GM19463 (cell line): ENCODE measurements around the gene PEX16.
"Not testable (repeated sequence)": the region's sequence is repeated elsewhere in the genome, so short reads cannot be mapped to it uniquely, and the experiment has no call there.

ENCODE experiments used
- ATAC-seq: cut with Tn5 transposase; IDR thresholded peaks from one replicate; pipeline ENCODE4 v1.9.1; 2021; ENCODE audit warnings: mild to moderate bottlenecking, moderate library complexity; ENCODE audit not compliant: unreplicated experiment

Gene PEX16

DNA sequence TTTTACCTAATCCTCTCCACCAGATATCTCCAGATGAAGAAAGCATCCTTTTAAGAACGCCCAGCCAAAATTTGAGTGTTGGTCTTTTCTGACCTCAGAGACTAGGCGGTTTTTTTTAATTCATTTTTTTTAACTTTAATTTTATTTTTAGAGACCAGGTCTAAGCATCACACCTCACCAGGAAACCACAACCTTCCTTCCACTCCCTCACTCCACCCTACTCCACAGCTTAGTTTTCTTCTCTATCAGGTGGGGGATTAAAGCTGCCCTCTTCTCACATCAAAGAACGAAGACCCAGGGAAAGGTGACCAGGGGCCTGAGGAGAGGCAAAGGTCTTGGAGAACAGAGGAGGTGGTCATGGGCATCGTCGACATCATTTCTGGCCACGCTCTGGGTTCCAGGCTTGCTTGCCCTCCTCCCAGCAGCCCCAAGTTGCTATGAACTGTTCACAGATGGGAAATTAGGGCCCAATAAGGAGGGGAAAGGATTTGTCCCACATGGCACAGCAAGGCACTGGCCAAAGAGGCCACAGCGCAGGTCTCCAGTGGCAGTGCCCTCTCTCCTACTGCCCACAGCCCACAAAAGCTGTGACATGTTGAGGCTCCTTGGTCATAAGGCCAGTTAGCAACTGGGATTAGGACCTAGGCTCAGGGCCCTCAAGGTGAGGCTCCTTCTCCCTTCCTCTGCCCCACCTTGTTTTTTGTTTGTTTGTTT lies 1.4 kb upstream of the PEX16 start:
- ATAC-seq = no peak

DNA sequence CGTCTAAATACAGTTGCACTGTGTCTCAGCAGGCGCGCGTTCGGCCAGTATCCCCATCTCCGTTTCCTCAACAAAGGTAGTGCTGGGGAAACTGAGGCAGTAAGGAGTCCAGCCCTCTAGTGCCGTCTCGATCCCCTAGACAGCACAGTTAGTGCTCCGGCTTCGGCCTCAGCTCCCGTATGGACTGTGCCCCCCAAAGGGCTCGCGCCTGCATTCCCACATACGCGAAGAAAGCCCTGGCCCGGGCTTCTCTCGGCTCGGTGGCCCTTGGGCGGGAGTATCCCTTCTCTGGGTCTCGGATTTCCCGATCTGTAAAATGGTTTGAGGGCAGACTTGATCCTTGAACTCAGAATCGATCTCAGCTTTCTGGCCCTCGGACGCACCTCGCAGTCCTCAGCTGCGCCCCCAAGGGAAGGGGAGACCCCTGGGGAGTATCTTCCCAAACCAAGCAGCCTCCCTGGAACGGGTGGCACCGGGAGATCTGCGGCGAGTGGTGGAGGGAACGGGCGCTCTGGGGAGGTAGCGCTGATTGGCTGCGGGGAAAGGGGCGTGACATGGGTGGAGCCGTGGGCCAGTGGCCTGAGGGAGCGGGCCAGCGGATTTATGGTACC lies 759 bp upstream of the PEX16 start:
- no peak for ATAC-seq

DNA sequence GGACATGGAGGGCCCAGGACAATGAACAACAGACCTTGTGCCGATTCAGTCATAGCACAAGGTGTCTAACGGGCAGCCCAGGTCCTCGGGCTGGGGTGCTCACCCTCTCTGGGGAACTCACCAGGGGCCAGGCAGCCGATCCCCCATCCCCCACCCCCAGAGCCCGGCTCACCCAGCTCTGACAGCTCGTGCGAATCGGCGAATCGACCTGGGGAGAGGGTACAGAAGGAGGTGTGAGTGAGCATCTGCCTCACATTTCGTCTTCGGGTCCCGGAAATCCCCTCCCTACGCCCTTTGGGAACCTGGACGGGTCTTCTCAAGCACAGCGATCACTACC lies 423 bp downstream of the PEX16 start:
- no peak for ATAC-seq

DNA sequence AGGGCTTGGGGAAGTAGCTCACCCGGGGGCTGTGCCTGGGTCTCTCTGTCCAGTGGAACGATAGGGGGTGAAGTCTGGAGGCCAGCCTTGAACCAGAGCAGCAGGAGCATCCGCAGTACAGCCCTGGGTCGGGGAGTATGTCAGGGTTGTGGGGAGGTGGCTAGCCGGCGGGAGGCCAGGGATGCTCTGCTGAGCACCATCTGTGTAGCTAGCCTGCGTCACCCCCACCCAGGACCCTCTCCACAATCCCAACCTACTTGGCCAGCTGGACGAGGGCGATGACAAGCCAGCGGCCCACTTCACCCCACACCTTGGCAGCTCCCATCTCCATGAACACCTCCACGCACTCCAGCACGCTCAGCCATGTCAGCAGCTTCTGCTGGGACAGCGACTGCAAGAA lies 2.2 kb downstream of the PEX16 start:
- ATAC-seq = no peak

DNA sequence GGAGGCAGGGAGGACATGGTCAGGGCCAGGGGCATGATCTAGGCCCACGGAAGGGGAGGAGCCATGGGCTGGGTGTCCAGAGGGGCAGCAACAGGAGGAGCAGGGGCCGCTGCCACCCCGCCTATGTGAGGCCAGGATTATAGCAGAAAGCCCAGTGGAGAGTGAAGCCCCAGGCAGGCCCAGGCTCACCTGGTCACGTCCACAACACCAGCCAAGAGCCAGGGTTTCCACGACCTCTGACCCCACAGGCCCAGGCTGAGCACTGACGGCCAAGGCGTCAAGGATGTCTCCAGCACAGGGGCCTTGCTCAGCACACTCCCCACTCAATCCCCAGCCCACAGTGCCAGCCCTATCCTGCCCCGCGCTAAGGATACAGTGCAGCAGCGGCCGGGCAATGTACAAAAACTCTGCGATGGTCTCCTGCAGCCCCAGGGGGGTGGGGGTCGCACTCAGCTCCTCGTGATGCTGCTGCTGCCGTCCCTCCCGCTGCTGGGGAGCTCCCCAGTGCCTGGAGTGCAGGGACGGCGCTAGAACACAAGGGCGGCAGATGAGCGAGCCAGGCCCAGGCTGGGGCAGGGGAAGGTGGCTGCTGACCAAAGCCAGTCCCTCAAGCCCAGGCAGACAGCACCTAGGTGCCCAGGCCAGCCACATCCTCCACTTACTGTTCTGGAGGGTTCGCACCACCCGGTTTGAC lies 3.6 kb downstream of the PEX16 start:
- no peak for ATAC-seq

DNA sequence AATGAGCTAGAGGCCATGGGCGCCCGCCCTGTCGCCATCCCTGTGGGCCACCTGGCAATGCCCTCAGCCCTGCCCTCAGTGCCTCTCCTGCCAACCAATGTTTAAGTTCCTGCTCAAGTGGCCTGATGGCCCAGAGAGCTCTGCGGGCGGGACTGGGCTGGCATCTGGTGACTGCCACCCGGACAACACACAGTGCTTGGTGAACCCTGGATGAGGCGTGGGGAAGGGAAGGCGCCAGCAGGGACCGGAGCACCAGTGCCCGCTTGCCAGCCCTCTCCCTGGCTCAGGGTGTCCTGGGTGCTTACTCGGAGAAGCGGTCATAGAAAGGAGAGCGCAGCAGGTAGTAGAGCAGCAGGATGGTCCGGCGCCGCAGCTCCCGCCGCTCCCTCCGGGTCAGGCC lies 4.2 kb downstream of the PEX16 start:
- ATAC-seq = no peak

DNA sequence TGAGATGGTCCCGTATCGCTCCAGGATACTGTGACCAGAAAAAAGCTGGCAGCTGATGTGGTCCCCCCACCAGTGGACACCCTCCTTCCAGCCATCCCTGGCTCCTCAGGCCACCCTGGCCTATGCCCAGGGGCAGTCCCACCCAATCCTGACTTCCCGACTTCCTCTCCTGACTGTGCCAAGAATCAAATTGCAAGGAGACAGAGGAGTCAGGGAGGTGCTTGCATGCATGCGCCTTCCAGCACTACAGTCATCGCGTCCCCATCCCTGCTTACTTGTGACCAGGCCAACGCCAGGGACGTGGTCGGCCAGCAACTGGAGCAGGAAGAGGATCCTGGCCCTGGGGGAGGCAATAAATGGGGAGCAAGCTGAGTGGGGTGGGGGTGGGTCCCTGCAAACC lies 7.1 kb downstream of the PEX16 start:
- no peak for ATAC-seq

DNA sequence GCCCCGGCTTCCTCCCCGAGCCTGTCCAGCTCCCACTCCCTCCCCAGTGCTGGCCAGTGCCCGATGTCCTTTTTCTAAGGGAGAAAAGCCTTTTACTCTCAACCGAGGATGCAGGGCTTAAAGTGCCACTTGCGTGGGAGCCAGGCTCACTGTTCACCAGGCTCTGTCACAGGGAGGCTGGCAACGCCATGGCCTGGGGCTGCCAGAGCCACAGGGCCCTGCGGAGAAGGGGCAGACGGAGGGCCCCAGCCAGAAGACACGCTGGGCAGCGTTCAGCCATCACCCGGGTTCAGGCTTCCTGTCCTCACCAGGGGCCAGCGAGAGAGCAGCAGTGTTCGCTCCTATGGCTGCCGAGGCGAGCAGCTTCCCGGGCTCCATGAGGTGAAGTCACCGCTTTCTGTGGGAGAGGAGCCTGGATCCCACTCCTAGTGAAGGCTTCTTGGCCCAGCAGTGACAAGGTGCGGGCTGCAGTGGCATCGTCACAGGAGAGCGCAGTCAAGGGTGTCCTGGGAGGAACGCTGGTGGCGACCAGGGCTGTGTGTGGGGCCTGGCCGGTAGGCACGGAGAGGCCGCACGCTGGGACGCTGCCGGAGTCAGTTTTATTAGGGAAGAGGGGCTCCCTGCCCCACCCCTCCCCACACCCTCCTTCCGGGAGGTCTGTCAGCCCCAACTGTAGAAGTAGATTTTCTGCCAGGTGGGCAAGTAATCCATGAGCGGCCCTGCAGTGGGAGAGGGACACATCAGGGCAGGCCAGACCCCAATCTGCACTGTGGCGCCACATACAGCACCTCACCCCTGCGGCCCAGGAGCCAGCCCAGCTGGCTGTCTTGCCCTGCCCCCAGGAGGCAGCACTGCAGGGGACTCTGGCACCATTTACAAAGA lies 7.8 kb downstream of the PEX16 start:
- no peak for ATAC-seq

DNA sequence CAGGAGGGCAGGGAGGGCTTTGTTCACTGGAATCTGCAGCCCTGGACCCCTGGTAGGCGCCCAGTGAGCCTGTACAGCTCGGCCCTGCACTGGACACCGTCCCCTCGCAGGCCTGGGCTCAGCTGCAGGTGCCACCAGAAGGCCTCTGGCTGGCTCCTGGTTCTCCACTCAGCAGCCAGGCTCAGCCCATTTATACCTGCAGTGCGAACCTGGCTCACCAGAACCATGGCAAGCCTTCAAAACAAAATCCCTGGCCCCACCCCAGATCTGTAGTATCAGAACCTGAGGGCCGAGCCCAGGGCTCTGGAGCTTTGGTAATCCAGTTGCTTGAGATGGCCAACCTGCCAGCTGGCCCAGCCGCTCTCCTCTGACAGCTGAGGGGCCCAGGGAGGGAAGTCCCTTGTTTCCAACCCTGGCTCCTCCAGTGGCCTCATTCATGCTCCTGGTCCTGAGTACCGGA lies 9.7 kb downstream of the PEX16 start:
- ATAC-seq = no peak

DNA sequence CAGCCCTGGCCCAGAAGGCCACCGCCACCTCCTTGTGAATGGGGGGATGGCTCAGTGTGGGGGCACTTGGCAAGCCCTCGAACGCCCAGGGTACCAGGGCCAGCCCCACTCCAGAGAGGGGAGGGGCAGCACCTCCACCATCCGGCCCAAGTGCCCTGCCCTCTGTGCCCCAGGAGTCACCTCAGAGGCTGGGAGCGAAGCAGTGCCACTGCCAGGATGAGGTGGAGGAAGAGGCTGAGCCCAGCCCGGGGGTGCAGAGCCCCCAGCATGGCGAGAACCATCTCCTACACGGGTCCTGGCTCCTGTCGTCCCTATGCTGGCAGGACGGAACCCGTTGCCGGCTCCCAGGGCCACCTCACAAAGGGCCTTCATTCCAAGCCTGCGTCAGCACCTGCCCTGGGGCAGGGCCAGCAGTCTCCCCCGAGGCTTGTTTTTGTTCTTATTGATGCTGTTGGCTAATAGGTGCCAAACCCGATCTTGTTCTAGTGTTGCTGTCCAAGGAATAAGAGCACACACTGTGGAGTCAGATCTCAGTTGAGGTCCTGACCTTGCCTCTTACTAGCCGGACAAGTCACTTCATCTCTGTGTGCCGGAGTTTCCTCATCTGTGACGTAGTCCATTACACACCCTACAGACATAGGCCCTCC lies 10.6 kb downstream of the PEX16 start, which contains the start of gene FREY1:
FREY1 (minus strand) TSS at position 307 of the 647 bp plus-strand sequence; CDS start at position 281, 26 bp downstream.
- no peak for ATAC-seq

DNA sequence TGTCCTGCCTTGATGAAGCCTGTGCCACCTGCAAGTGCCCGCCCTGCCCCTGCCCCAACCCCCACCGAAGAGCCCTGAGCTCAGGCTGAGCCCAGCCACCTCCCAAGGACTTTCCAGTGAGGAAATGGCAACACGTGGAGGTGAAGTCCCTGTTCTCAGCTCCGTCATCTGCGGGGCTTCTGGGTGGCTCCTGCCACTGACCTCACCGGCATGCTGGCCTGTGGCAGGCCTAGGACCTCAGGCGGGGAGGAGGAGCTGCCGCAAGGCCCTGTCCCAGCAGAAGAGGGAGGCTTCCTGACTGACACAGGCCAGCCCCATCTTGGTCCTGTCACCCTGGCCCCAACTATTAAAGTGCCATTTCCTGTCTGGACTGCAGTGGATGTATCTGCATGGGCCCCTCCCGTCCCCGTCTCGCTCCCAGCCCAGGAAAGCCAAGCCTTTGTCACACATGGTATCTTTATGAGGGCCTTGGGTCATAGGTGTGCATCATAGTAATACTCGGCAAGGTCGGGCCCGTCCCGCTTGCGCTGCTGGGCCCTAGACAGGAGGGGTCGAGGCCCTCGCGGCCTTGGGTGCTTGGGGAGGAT lies 11.5 kb downstream of the PEX16 start:
- ATAC-seq = no peak

DNA sequence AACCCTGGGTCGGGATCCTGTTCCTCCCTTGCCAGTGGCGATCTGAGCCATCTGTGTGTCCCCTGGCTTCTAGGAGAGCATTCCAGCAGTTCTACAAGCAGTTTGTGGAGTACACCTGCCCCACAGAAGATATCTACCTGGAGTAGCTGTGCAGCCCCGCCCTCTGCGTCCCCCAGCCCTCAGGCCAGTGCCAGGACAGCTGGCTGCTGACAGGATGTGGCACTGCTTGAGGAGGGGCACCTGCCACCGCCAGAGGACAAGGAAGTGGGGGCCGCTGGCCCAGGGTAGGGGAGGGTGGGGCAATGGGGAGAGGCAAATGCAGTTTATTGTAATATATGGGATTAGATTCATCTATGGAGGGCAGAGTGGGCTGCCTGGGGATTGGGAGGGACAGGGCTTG lies 12.1 kb downstream of the PEX16 start:
- ATAC-seq = not testable (repeated sequence)

DNA sequence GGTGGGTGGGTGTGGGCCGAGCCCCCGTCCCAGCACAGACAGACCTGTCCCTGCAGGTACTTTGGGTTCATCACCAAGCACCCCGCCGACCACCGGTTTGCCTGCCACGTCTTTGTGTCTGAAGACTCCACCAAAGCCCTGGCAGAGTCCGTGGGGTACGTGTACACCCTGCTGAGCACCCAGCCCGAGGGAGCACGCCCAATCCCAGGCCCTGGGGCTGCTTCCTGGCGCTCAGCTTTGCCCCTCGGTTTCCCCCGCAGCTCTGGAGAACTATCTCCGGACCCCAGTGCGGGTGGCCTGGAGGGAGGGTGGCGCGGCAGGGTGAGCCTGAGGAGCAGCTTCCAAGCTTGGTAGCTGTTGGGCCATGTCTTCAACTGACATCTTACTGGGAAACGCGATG lies 12.6 kb downstream of the PEX16 start:
- ATAC-seq = no peak

DNA sequence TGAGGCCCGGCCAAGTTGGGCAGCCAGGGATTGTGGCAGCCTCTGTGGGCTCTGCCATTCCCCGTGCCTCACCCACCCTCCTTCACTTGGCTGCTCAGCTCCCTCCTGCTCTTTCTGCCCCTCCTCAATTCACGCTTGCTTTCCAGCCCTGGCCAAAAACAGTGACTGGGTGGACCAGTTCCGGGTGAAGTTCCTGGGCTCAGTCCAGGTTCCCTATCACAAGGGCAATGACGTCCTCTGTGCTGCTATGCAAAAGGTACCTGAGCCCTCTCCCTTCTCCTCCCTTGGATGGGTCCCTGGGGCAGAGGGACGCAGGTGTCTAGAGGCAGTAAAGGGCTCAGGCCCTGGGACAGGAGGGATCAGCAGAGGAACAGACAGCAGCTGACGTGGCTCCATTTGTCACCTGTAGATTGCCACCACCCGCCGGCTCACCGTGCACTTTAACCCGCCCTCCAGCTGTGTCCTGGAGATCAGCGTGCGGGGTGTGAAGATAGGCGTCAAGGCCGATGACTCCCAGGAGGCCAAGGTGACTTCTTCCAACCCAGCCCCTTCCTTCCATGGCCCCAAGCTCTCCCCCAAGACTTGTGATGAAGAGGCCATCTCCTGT lies 13.3 kb downstream of the PEX16 start:
- no peak for ATAC-seq

DNA sequence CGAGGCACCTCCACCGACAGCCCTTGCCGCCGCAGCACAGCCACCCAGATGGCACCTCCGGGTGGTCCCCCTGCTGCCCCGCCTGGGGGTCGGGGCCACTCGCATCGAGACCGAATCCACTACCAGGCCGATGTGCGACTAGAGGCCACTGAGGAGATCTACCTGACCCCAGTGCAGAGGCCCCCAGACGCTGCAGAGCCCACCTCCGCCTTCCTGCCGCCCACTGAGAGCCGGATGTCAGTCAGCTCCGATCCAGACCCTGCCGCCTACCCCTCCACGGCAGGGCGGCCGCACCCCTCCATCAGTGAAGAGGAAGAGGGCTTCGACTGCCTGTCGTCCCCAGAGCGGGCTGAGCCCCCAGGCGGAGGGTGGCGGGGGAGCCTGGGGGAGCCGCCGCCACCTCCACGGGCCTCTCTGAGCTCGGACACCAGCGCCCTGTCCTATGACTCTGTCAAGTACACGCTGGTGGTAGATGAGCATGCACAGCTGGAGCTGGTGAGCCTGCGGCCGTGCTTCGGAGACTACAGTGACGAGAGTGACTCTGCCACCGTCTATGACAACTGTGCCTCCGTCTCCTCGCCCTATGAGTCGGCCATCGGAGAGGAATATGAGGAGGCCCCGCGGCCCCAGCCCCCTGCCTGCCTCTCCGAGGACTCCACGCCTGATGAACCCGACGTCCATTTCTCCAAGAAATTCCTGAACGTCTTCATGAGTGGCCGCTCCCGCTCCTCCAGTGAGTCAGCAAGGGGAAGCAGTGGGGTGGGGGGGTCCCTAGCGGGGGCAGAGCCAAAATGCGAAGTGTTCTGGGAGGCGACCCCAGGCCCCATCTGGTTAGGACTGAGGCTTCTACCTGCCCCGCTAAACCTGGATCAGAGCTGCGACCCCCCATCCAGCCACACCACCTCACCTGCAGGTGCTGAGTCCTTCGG lies 15.0 kb downstream of the PEX16 start:
- ATAC-seq = no peak

DNA sequence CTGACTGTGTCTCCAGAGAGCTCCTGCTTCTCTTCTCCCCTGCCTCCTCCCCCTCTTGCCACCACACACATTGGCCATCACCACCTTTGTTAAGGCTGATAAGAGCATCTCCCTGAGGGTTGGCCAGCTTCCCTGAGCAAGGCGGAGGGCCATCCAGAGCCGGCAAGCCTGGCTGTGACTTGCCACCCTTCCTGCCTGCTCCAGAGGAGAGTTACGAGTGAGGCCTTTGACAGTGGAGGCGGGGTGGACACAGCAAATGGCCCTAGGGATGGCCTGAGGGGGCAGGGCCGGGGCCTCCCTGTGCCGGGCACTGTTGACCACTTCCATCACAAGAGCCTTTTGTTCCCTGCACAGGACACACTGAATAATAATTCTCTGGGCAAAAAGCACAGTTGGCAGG lies 16.1 kb downstream of the PEX16 start:
- no peak for ATAC-seq

DNA sequence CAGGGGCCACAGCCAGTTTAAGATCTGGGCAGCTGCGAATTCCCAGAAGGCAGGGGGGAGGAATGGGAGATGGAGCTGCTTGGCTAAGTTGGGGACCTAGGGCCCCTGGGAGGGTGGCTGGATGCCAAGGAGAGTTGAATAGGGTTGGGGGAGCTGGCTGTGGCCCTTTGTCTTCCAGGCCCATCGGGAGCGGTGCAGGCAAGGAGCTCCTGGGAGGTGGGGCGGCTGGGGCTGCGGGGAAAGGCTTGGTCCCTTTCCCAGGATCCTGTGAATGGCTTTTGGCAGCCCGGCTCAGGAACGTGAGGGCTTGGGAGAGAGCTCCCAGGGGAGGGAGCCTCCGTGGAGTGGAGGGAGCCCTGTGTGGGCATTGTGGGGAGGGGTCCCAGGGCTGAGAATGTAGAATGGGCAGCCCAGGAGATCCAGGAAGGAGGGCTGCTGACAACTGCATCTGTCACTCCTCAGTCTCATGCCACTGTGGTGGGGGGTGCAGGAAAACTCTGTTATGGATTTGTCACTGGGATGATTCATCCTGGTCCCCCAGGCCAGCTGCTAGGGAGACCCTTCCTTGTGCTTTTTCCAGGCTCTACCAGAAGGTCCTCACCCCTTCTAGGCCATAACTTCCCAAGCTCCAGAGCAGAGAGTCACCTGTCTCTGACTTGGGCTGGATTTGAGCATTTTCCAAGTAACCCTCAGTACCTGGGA lies 16.6 kb downstream of the PEX16 start:
- ATAC-seq = no peak

DNA sequence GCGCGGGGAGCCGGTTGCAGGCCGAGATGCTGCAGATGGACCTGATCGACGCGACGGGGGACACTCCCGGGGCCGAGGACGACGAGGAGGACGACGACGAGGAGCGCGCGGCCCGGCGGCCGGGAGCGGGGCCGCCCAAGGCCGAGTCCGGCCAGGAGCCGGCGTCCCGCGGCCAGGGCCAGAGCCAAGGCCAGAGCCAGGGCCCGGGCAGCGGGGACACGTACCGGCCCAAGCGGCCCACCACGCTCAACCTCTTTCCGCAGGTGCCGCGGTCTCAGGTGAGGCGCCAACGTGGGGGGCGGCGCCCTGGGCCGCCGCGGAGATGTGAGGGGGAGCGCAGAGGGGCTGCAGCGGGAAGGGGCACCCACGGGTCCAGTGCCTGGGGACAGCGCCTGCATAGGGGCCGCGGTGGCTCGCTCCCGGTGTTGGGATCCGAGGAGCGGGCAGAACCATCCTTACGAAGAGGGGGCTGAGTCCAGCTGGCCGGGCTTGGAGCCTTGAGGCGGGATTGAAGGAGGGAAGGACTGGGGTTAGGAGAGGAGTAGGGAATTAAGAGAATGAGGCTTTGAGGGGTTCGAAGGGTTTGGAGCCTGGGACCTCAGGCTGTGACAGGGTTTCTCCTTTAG lies 17.4 kb downstream of the PEX16 start:
- not testable (repeated sequence) for ATAC-seq
